ENCODE data around the gene UBE3C.
A peak's percentile ranks its signal among the peaks of the same experiment; 100 is the strongest.

The UBE3C gene

GRCh38 chr7:157267956-157268355, 129.2 kb downstream of the UBE3C start:
- no peak overlapping the region for H3K4me3 ChIP-seq (ENCODE audit: control insufficient read depth, low read depth, low read length)
- no peak for TF ChIP-seq CTCF (IDR thresholded peaks at IDR 0.05; ENCODE audit: control insufficient read depth, insufficient read depth, low read depth, low read length, missing control alignments)

GRCh38 chr7:157268540-157268939, 129.8 kb downstream of the UBE3C start:
- DNase-seq (ENCODE audit: low read depth): no peak
- TF ChIP-seq CTCF (IDR thresholded peaks at IDR 0.05; ENCODE audit: control insufficient read depth, insufficient read depth, low read depth, low read length, missing control alignments): no peak
- no peak overlapping the region for H3K4me3 ChIP-seq (ENCODE audit: control insufficient read depth, low read depth, low read length)

More at GRCh38 chr7:157267956-157268355, 129.2 kb downstream of the UBE3C start:
- DNase-seq (ENCODE audit: low read depth): no peak

- no peak for TF ChIP-seq CTCF (IDR thresholded peaks at IDR 0.05; ENCODE audit: control insufficient read depth, insufficient read depth, low read depth, low read length, missing control alignments)
- DNase-seq (ENCODE audit: low read depth): no peak
- H3K4me3 ChIP-seq (ENCODE audit: control insufficient read depth, low read depth, low read length): no peak overlapping the region
Measured at GRCh38 chr7:157269341-157270059, 130.8 kb downstream of the UBE3C start.

- no peak for TF ChIP-seq CTCF (IDR thresholded peaks at IDR 0.05; ENCODE audit: control insufficient read depth, insufficient read depth, low read depth, low read length, missing control alignments)
- H3K4me3 ChIP-seq (ENCODE audit: control insufficient read depth, low read depth, low read length): no peak overlapping the region
- DNase-seq (ENCODE audit: low read depth): no peak
Measured at GRCh38 chr7:157270060-157270444, 131.3 kb downstream of the UBE3C start.

- no peak for TF ChIP-seq CTCF (IDR thresholded peaks at IDR 0.05; ENCODE audit: control insufficient read depth, insufficient read depth, low read depth, low read length, missing control alignments)
- no peak for DNase-seq (ENCODE audit: low read depth)
- no peak overlapping the region for H3K4me3 ChIP-seq (ENCODE audit: control insufficient read depth, low read depth, low read length)
Measured at GRCh38 chr7:157271315-157271990, 132.7 kb downstream of the UBE3C start.

GRCh38 chr7:157271991-157272324, 133.2 kb downstream of the UBE3C start:
- no peak for TF ChIP-seq CTCF (IDR thresholded peaks at IDR 0.05; ENCODE audit: control insufficient read depth, insufficient read depth, low read depth, low read length, missing control alignments)
- peak; percentile 89 for DNase-seq (ENCODE audit: low read depth)
- no peak overlapping the region for H3K4me3 ChIP-seq (ENCODE audit: control insufficient read depth, low read depth, low read length)

Measured in AG09309 (cell line).